Measurements from ENCODE around the gene PLXNA4. TPM values are rescaled to one million over a fixed set of nuclear protein-coding genes. Genes with fewer than 3 reads are reported as not detected.

The PLXNA4 gene
- polyA plus RNA-seq, 1 donor (not counting 4 experiments of a cell fraction or from before 2014, with no cell fraction given), result 0.01 TPM

DNA sequence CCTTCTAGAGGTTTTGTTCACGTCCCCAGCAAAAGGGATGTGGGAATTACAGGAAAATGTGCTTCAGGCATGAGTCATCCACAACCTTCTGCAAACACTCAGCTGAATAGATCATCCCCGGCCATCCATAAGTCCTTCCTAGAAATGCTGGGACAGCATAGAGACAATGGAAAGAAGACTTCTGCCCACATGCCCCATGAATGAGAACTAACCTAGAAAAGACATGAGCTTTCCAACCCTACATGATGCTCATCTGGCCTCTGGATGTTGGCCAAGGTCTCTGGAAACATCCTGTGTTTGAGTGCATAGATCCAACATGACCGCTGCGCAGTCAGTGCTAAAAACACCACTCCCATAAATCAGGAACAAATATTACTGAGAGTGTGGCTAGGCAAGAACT is 277.5 kb downstream of the PLXNA4 start:
- dilution Hi-C loops (cut with MboI; ENCODE audit: extremely low pct_ligation_motif_present, low sequenced_read_pairs), result no loop called here
- Histone ChIP-seq H3K4me2 (ENCODE audit: control insufficient read depth, extremely low read depth, insufficient read depth, low read depth, low read length) (no peak overlapping the region), H3K4me1 (ENCODE audit: control insufficient read depth, extremely low read depth, insufficient read depth, low read length) (peaks cover 9% of the 10 kb centered on the region), H3K79me2 (ENCODE audit: control insufficient read depth, insufficient read depth, low read length) (no peaks in the 10 kb centered on the region), H3K9me1 (ENCODE audit: control insufficient read depth, extremely low read depth, insufficient read depth, low read length) (no peaks in the 10 kb centered on the region), H2AFZ (ENCODE audit: control insufficient read depth, low read length) (no peak overlapping the region), H3K9ac (ENCODE audit: control insufficient read depth, extremely low read depth, insufficient read depth, low read length) (no peak overlapping the region), H3K27me3 (ENCODE audit: control insufficient read depth, extremely low read depth, insufficient read depth, low read length) (peaks cover 7% of the 10 kb centered on the region), H3K27ac (ENCODE audit: control insufficient read depth, insufficient read depth, low read length) (no peak overlapping the region), H3K36me3 (ENCODE audit: control insufficient read depth in 2 of 2, extremely low read depth in 1 of 2, insufficient read depth in 2 of 2, low read length in 2 of 2) (no peaks in the 10 kb centered on the region), H4K20me1 (ENCODE audit: control insufficient read depth, extremely low read depth, insufficient read depth, low read length) (no peaks in the 10 kb centered on the region), H3K9me3 (ENCODE audit: control insufficient read depth, low read depth, low read length) (no peaks in the 10 kb centered on the region), H3K4me3 (ENCODE audit: control insufficient read depth in 2 of 3, extremely low read depth in 1 of 3, insufficient read depth in 2 of 3, low read depth in 1 of 3, low read length in 3 of 3) (no peak overlapping the region)
- TF ChIP-seq, protein P1, sequence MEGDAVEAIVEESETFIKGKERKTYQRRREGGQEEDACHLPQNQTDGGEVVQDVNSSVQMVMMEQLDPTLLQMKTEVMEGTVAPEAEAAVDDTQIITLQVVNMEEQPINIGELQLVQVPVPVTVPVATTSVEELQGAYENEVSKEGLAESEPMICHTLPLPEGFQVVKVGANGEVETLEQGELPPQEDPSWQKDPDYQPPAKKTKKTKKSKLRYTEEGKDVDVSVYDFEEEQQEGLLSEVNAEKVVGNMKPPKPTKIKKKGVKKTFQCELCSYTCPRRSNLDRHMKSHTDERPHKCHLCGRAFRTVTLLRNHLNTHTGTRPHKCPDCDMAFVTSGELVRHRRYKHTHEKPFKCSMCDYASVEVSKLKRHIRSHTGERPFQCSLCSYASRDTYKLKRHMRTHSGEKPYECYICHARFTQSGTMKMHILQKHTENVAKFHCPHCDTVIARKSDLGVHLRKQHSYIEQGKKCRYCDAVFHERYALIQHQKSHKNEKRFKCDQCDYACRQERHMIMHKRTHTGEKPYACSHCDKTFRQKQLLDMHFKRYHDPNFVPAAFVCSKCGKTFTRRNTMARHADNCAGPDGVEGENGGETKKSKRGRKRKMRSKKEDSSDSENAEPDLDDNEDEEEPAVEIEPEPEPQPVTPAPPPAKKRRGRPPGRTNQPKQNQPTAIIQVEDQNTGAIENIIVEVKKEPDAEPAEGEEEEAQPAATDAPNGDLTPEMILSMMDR (optimal IDR thresholded peaks at IDR 0.05 in 1 of 3, IDR thresholded peaks at IDR 0.05 in 1 of 3, conservative IDR thresholded peaks at IDR 0.05 in 1 of 3; ENCODE audit: extremely low read depth in 1 of 3, insufficient read depth in 2 of 3, low read length in 3 of 3), result no peak
- TF ChIP-seq EZH2 (IDR thresholded peaks at IDR 0.05; ENCODE audit: low read length), result no peak
- FAIRE-seq, result peak; percentile 71
- no peak for DNase-seq (ENCODE audit: low read depth, low spot score)

DNA sequence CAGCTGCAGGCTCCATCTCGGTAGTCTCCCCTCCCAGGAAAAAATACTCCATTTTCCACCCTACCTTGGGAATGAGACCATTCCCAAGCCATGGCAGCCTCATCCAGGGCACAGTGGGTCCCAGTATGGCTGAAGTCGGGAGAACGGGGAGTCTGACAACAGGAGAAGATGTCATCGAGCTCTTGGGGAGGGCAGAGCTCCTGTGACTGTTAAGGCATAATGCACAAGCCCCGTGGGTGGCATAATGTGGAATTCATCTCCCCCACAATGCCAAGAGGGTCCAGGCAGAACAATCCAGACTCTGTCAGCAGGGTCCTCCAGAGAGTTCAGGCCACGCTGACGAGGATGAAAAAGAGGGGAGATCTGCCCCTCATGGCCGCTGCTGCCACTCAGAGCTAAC is 279.4 kb downstream of the PLXNA4 start:
- H3K27me3 ChIP-seq (ENCODE audit: control insufficient read depth, extremely low read depth, insufficient read depth, low read length), result peaks cover 7% of the 10 kb centered on the region
- H3K4me2 ChIP-seq (ENCODE audit: control insufficient read depth, extremely low read depth, insufficient read depth, low read depth, low read length), result no peak overlapping the region
- no peak for DNase-seq (ENCODE audit: low read depth, low spot score)
- H3K36me3 ChIP-seq (ENCODE audit: control insufficient read depth in 2 of 2, extremely low read depth in 1 of 2, insufficient read depth in 2 of 2, low read length in 2 of 2), result no peaks in the 10 kb centered on the region
- H3K79me2 ChIP-seq (ENCODE audit: control insufficient read depth, insufficient read depth, low read length), result no peaks in the 10 kb centered on the region
- peaks cover 9% of the 10 kb centered on the region for H3K4me1 ChIP-seq (ENCODE audit: control insufficient read depth, extremely low read depth, insufficient read depth, low read length)
- H3K4me3 ChIP-seq (ENCODE audit: control insufficient read depth in 2 of 3, extremely low read depth in 1 of 3, insufficient read depth in 2 of 3, low read depth in 1 of 3, low read length in 3 of 3), result no peak overlapping the region
- dilution Hi-C loops (cut with MboI; ENCODE audit: extremely low pct_ligation_motif_present, low sequenced_read_pairs), result no loop called here
- no peak overlapping the region for H3K27ac ChIP-seq (ENCODE audit: control insufficient read depth, insufficient read depth, low read length)
- H4K20me1 ChIP-seq (ENCODE audit: control insufficient read depth, extremely low read depth, insufficient read depth, low read length), result no peaks in the 10 kb centered on the region
- H3K9me3 ChIP-seq (ENCODE audit: control insufficient read depth, low read depth, low read length), result no peaks in the 10 kb centered on the region
- no peak overlapping the region for H2AFZ ChIP-seq (ENCODE audit: control insufficient read depth, low read length)
- no peak for TF ChIP-seq EZH2 (IDR thresholded peaks at IDR 0.05; ENCODE audit: low read length)
- TF ChIP-seq, protein P1 (optimal IDR thresholded peaks at IDR 0.05 in 1 of 3, IDR thresholded peaks at IDR 0.05 in 1 of 3, conservative IDR thresholded peaks at IDR 0.05 in 1 of 3; ENCODE audit: extremely low read depth in 1 of 3, insufficient read depth in 2 of 3, low read length in 3 of 3), result no peak
- FAIRE-seq, result no peak
- no peak overlapping the region for H3K9ac ChIP-seq (ENCODE audit: control insufficient read depth, extremely low read depth, insufficient read depth, low read length)
- no peaks in the 10 kb centered on the region for H3K9me1 ChIP-seq (ENCODE audit: control insufficient read depth, extremely low read depth, insufficient read depth, low read length)

Measured in keratinocyte (primary cell).